Stimulated activated CD4-positive, alpha-beta T cell treated with anti-CD3 and anti-CD28 coated beads, Interleukin-15, amount 100 ng/mL, for 24 hours (primary cell): ENCODE results near the gene CCNY.

Experiments used
- DNase-seq: peaks from one replicate; pipeline ENCODE4 v3.0.0-alpha.2; 2020

Gene CCNY

GRCh38 chr10:35434533-35434932 is 98.2 kb downstream of the CCNY start:
- no peak for DNase-seq

GRCh38 chr10:35435824-35436223 is 99.5 kb downstream of the CCNY start:
- DNase-seq: no peak

GRCh38 chr10:35437829-35438228 is 101.5 kb downstream of the CCNY start:
- DNase-seq: no peak

GRCh38 chr10:35438718-35439571 is 102.6 kb downstream of the CCNY start:
- DNase-seq: no peak

GRCh38 chr10:35440016-35440415 is 103.7 kb downstream of the CCNY start:
- no peak for DNase-seq

- no peak for DNase-seq
These were observed 105.7 kb downstream of the CCNY start for GRCh38 chr10:35442028-35442427.

- peak; percentile 46 for DNase-seq
These were observed 106.3 kb downstream of the CCNY start for GRCh38 chr10:35442592-35442991.

GRCh38 chr10:35443858-35444257 is 107.5 kb downstream of the CCNY start:
- no peak for DNase-seq

- no peak for DNase-seq
These were observed 109.0 kb downstream of the CCNY start for GRCh38 chr10:35445150-35445884.

- DNase-seq: no peak
These were observed 110.1 kb downstream of the CCNY start for GRCh38 chr10:35446439-35446838.

GRCh38 chr10:35447693-35448407 is 111.5 kb downstream of the CCNY start:
- DNase-seq: no peak

- DNase-seq: no peak
These were observed 112.7 kb downstream of the CCNY start for GRCh38 chr10:35448687-35449662.

- DNase-seq: no peak
These were observed 113.6 kb downstream of the CCNY start for GRCh38 chr10:35449944-35450343.

- DNase-seq: no peak
These were observed 115.1 kb downstream of the CCNY start for GRCh38 chr10:35451151-35452016.

- DNase-seq: no peak
These were observed 115.9 kb downstream of the CCNY start for GRCh38 chr10:35452171-35452570.

- DNase-seq: no peak
These were observed 116.5 kb downstream of the CCNY start for GRCh38 chr10:35452847-35453246.

GRCh38 chr10:35453855-35454532 is 117.7 kb downstream of the CCNY start:
- no peak for DNase-seq

GRCh38 chr10:35456153-35456720 is 119.9 kb downstream of the CCNY start:
- no peak for DNase-seq

- no peak for DNase-seq
These were observed 120.5 kb downstream of the CCNY start for GRCh38 chr10:35456784-35457183.
